ENCODE results near the gene PPP2R1A.
"Not testable (repeated sequence)": the region's sequence is repeated elsewhere in the genome, so short reads cannot be mapped to it uniquely, and the experiment has no call there.

Gene PPP2R1A

GRCh38 chr19:52231154-52231910 lies 41.5 kb downstream of the PPP2R1A start:
- Histone ChIP-seq H3K4me1 (ENCODE audit: insufficient read depth, low read length) (no peaks in the 10 kb centered on the region), H3K9me3 (ENCODE audit: low read length) (no peaks in the 10 kb centered on the region), H3K36me3 (ENCODE audit: insufficient read depth, low read length) (peaks cover 30% of the 10 kb centered on the region), H3K4me3 (ENCODE audit: low read length) (no peak overlapping the region), H2AFZ (ENCODE audit: low read depth, low read length) (no peak overlapping the region), H3K27me3 (ENCODE audit: insufficient read depth, low read length) (no peaks in the 10 kb centered on the region)

GRCh38 chr19:52234406-52234805 lies 44.6 kb downstream of the PPP2R1A start:
- no peaks in the 10 kb centered on the region for H3K27me3 ChIP-seq (ENCODE audit: insufficient read depth, low read length)
- H3K4me3 ChIP-seq (ENCODE audit: low read length), result no peak overlapping the region
- no peaks in the 10 kb centered on the region for H3K4me1 ChIP-seq (ENCODE audit: insufficient read depth, low read length)
- no peaks in the 10 kb centered on the region for H3K9me3 ChIP-seq (ENCODE audit: low read length)
- H3K36me3 ChIP-seq (ENCODE audit: insufficient read depth, low read length), result peaks cover 7% of the 10 kb centered on the region
- no peak overlapping the region for H2AFZ ChIP-seq (ENCODE audit: low read depth, low read length)

- H3K4me3 ChIP-seq (ENCODE audit: low read length), result no peak overlapping the region
- no peaks in the 10 kb centered on the region for H3K36me3 ChIP-seq (ENCODE audit: insufficient read depth, low read length)
- no peaks in the 10 kb centered on the region for H3K27me3 ChIP-seq (ENCODE audit: insufficient read depth, low read length)
- no peaks in the 10 kb centered on the region for H3K4me1 ChIP-seq (ENCODE audit: insufficient read depth, low read length)
- no peak overlapping the region for H2AFZ ChIP-seq (ENCODE audit: low read depth, low read length)
- no peaks in the 10 kb centered on the region for H3K9me3 ChIP-seq (ENCODE audit: low read length)
Observed at GRCh38 chr19:52237197-52237596, 47.3 kb downstream of the PPP2R1A start.

- Histone ChIP-seq H3K9me3 (ENCODE audit: low read length) (no peaks in the 10 kb centered on the region), H3K36me3 (ENCODE audit: insufficient read depth, low read length) (no peaks in the 10 kb centered on the region), H3K4me1 (ENCODE audit: insufficient read depth, low read length) (no peaks in the 10 kb centered on the region), H2AFZ (ENCODE audit: low read depth, low read length) (no peak overlapping the region), H3K4me3 (ENCODE audit: low read length) (no peak overlapping the region), H3K27me3 (ENCODE audit: insufficient read depth, low read length) (no peaks in the 10 kb centered on the region)
Observed at GRCh38 chr19:52237771-52238400, 48.0 kb downstream of the PPP2R1A start.

GRCh38 chr19:52244021-52244420 lies 54.2 kb downstream of the PPP2R1A start:
- H3K36me3 ChIP-seq (ENCODE audit: insufficient read depth, low read length), result no peaks in the 10 kb centered on the region
- no peak overlapping the region for H2AFZ ChIP-seq (ENCODE audit: low read depth, low read length)
- no peaks in the 10 kb centered on the region for H3K4me1 ChIP-seq (ENCODE audit: insufficient read depth, low read length)
- H3K9me3 ChIP-seq (ENCODE audit: low read length), result no peaks in the 10 kb centered on the region
- no peak overlapping the region for H3K4me3 ChIP-seq (ENCODE audit: low read length)
- no peaks in the 10 kb centered on the region for H3K27me3 ChIP-seq (ENCODE audit: insufficient read depth, low read length)

GRCh38 chr19:52248241-52248640 lies 58.4 kb downstream of the PPP2R1A start:
- H3K27me3 ChIP-seq (ENCODE audit: insufficient read depth, low read length), result no peaks in the 10 kb centered on the region
- no peak overlapping the region for H2AFZ ChIP-seq (ENCODE audit: low read depth, low read length)
- no peaks in the 10 kb centered on the region for H3K4me1 ChIP-seq (ENCODE audit: insufficient read depth, low read length)
- no peaks in the 10 kb centered on the region for H3K36me3 ChIP-seq (ENCODE audit: insufficient read depth, low read length)
- H3K9me3 ChIP-seq (ENCODE audit: low read length), result no peaks in the 10 kb centered on the region
- no peak overlapping the region for H3K4me3 ChIP-seq (ENCODE audit: low read length)

- Histone ChIP-seq H3K4me3 (ENCODE audit: low read length) (no peak overlapping the region), H3K27me3 (ENCODE audit: insufficient read depth, low read length) (no peaks in the 10 kb centered on the region), H3K36me3 (ENCODE audit: insufficient read depth, low read length) (no peaks in the 10 kb centered on the region), H2AFZ (ENCODE audit: low read depth, low read length) (no peak overlapping the region), H3K4me1 (ENCODE audit: insufficient read depth, low read length) (no peaks in the 10 kb centered on the region), H3K9me3 (ENCODE audit: low read length) (peaks cover 3% of the 10 kb centered on the region)
Observed at GRCh38 chr19:52258426-52258825, 68.6 kb downstream of the PPP2R1A start.

- H2AFZ ChIP-seq (ENCODE audit: low read depth, low read length); H3K36me3 ChIP-seq (ENCODE audit: insufficient read depth, low read length); H3K27me3 ChIP-seq (ENCODE audit: insufficient read depth, low read length); H3K4me3 ChIP-seq (ENCODE audit: low read length); H3K9me3 ChIP-seq (ENCODE audit: low read length); H3K4me1 ChIP-seq (ENCODE audit: insufficient read depth, low read length): not testable (repeated sequence)
Observed at GRCh38 chr19:52265556-52265955, 75.7 kb downstream of the PPP2R1A start.

- Histone ChIP-seq H3K27me3 (ENCODE audit: insufficient read depth, low read length) (no peaks in the 10 kb centered on the region), H3K36me3 (ENCODE audit: insufficient read depth, low read length) (peaks cover 29% of the 10 kb centered on the region), H3K9me3 (ENCODE audit: low read length) (peaks cover 28% of the 10 kb centered on the region), H3K4me1 (ENCODE audit: insufficient read depth, low read length) (peaks cover 5% of the 10 kb centered on the region), H2AFZ (ENCODE audit: low read depth, low read length) (peak within 1 kb of the TSS; percentile 60), H3K4me3 (ENCODE audit: low read length) (peak within 1 kb of the TSS; percentile 92)
Observed at GRCh38 chr19:52269338-52270261, 79.7 kb downstream of the PPP2R1A start, which contains the start of gene ZNF766. ZNF766 (plus strand) TSS chr19:52269587; CDS start chr19:52269614, 27 bp downstream.

- H3K4me1 ChIP-seq (ENCODE audit: insufficient read depth, low read length), result peaks cover 5% of the 10 kb centered on the region
- peak overlapping the region; percentile 60 for H2AFZ ChIP-seq (ENCODE audit: low read depth, low read length)
- peaks cover 35% of the 10 kb centered on the region for H3K36me3 ChIP-seq (ENCODE audit: insufficient read depth, low read length)
- no peaks in the 10 kb centered on the region for H3K27me3 ChIP-seq (ENCODE audit: insufficient read depth, low read length)
- H3K9me3 ChIP-seq (ENCODE audit: low read length), result peaks cover 31% of the 10 kb centered on the region
- peak overlapping the region; percentile 92 for H3K4me3 ChIP-seq (ENCODE audit: low read length)
Observed at GRCh38 chr19:52270266-52270885, 80.5 kb downstream of the PPP2R1A start.

- Histone ChIP-seq H3K9me3 (ENCODE audit: low read length) (peaks cover 50% of the 10 kb centered on the region), H3K4me1 (ENCODE audit: insufficient read depth, low read length) (peaks cover 5% of the 10 kb centered on the region), H2AFZ (ENCODE audit: low read depth, low read length) (no peak overlapping the region), H3K27me3 (ENCODE audit: insufficient read depth, low read length) (no peaks in the 10 kb centered on the region), H3K4me3 (ENCODE audit: low read length) (no peak overlapping the region), H3K36me3 (ENCODE audit: insufficient read depth, low read length) (peaks cover 49% of the 10 kb centered on the region)
Observed at GRCh38 chr19:52273301-52273700, 83.4 kb downstream of the PPP2R1A start.

- Histone ChIP-seq H3K4me3 (ENCODE audit: low read length) (no peak overlapping the region), H2AFZ (ENCODE audit: low read depth, low read length) (no peak overlapping the region), H3K4me1 (ENCODE audit: insufficient read depth, low read length) (peaks cover 3% of the 10 kb centered on the region), H3K9me3 (ENCODE audit: low read length) (peaks cover 58% of the 10 kb centered on the region), H3K36me3 (ENCODE audit: insufficient read depth, low read length) (peaks cover 52% of the 10 kb centered on the region), H3K27me3 (ENCODE audit: insufficient read depth, low read length) (no peaks in the 10 kb centered on the region)
Observed at GRCh38 chr19:52274191-52274590, 84.3 kb downstream of the PPP2R1A start.

Measured in neuron (in vitro differentiated cells).